Astrocyte (in vitro differentiated cells and primary cell): ENCODE measurements around the gene C1orf116. TPM values are rescaled to one million over a fixed set of nuclear protein-coding genes. Genes with fewer than 3 reads are reported as not detected.

ENCODE experiments used
- DNase-seq: peaks from one replicate; pipeline ENCODE4 v3.0.0-alpha.2; 2010; ENCODE audit warnings: low read depth
- FAIRE-seq: peaks from 2 replicates; lab custom pipeline; 2011; peaks lifted over from hg19 to GRCh38; lab: Jason Lieb, UNC
- H2AFZ ChIP-seq: 2 replicates; pipeline ENCODE4 v1.6.0; 2012; ENCODE audit warnings: low read depth, low read length, inconsistent platforms
- H3K27ac ChIP-seq: 2 replicates; pipeline ENCODE4 v1.5.1; 2011; ENCODE audit warnings: low read depth, low read length, inconsistent platforms
- H3K27me3 ChIP-seq: 2 replicates; pipeline ENCODE4 v1.6.0; 2011; ENCODE audit warnings: low read length, inconsistent platforms; ENCODE audit not compliant: insufficient read depth
- H3K36me3 ChIP-seq: 2 replicates; pipeline ENCODE4 v1.5.1; 2011; ENCODE audit warnings: low read length, inconsistent platforms; ENCODE audit not compliant: insufficient read depth
- H3K4me1 ChIP-seq: 2 replicates; pipeline ENCODE4 v1.5.1; 2011; ENCODE audit warnings: low read length, inconsistent platforms; ENCODE audit not compliant: insufficient read depth
- H3K4me2 ChIP-seq: 2 replicates; pipeline ENCODE4 v1.6.0; 2012; ENCODE audit warnings: low read length, inconsistent platforms
- H3K4me3 ChIP-seq: 2 replicates; pipeline ENCODE4 v1.5.1; 2011; ENCODE audit warnings: low read depth, mild to moderate bottlenecking, low read length, inconsistent platforms; ENCODE audit not compliant: insufficient read depth
- H3K79me2 ChIP-seq: 2 replicates; pipeline ENCODE4 v1.6.0; 2012; ENCODE audit warnings: mild to moderate bottlenecking, low read length, inconsistent platforms; ENCODE audit not compliant: insufficient read depth
- H3K9ac ChIP-seq: 2 replicates; pipeline ENCODE4 v1.6.0; 2012; ENCODE audit warnings: mild to moderate bottlenecking, low read length, inconsistent platforms
- H3K9me3 ChIP-seq: 2 replicates; pipeline ENCODE4 v1.5.1; 2012; ENCODE audit warnings: low read depth, mild to moderate bottlenecking, low read length, inconsistent platforms; ENCODE audit not compliant: insufficient read depth
- H4K20me1 ChIP-seq: 2 replicates; pipeline ENCODE4 v1.6.0; 2012; ENCODE audit warnings: low read length, inconsistent platforms; ENCODE audit not compliant: insufficient read depth
- H3K27ac Mint-ChIP-seq: one replicate; pipeline ENCODE4 v1.8.0; 2021; ENCODE audit warnings: mild to moderate bottlenecking, mixed read lengths; ENCODE audit not compliant: unreplicated experiment
- H3K27me3 Mint-ChIP-seq: one replicate; pipeline ENCODE4 v1.8.0; 2021; ENCODE audit warnings: low read depth, mixed read lengths; ENCODE audit not compliant: unreplicated experiment
- H3K36me3 Mint-ChIP-seq: one replicate; pipeline ENCODE4 v1.8.0; 2021; ENCODE audit warnings: low read depth, mixed read lengths; ENCODE audit not compliant: unreplicated experiment
- H3K4me1 Mint-ChIP-seq: one replicate; pipeline ENCODE4 v1.8.0; 2021; ENCODE audit warnings: low read depth, mixed read lengths; ENCODE audit not compliant: unreplicated experiment
- H3K4me3 Mint-ChIP-seq: one replicate; pipeline ENCODE4 v1.8.0; 2021; ENCODE audit warnings: mild to moderate bottlenecking, moderate library complexity, mixed read lengths; ENCODE audit not compliant: unreplicated experiment
- H3K9me3 Mint-ChIP-seq: one replicate; pipeline ENCODE4 v1.8.0; 2021; ENCODE audit warnings: mild to moderate bottlenecking, mixed read lengths; ENCODE audit not compliant: unreplicated experiment
- CTCF ChIP-seq: IDR thresholded peaks from 2 replicates; pipeline ENCODE4 v1.5.1; 2011; ENCODE audit warnings: low read depth, mild to moderate bottlenecking, inconsistent platforms, low read length, moderate library complexity; ENCODE audit not compliant: insufficient read depth
- EZH2 ChIP-seq: IDR thresholded peaks from 2 replicates; pipeline ENCODE4 v1.6.1; 2012; ENCODE audit warnings: mild to moderate bottlenecking, low read length, inconsistent platforms; ENCODE audit not compliant: insufficient read depth
- total RNA-seq: library from RNA; stranded (reverse); gene quantifications from 2 replicates; pipeline ENCODE4 v1.2.1, GENCODE V29; 2021

The C1orf116 gene
- total RNA-seq, 1 donor from 2014 or later: 0.86 TPM

GRCh38 chr1:207030522-207031009, 2.0 kb downstream of the C1orf116 start:
- Mint-ChIP-seq H3K4me1 (peaks cover 22% of the 10 kb centered on the region), H3K9me3 (no peaks in the 10 kb centered on the region), H3K27me3 (no peaks in the 10 kb centered on the region), H3K4me3 (no peak overlapping the region), H3K27ac (no peak overlapping the region), H3K36me3 (no peaks in the 10 kb centered on the region)
- Histone ChIP-seq H4K20me1 (no peaks in the 10 kb centered on the region), H3K4me2 (no peak overlapping the region), H3K27me3 (no peaks in the 10 kb centered on the region), H3K9me3 (no peaks in the 10 kb centered on the region), H3K27ac (no peak overlapping the region), H3K79me2 (no peaks in the 10 kb centered on the region), H3K4me1 (peaks cover 26% of the 10 kb centered on the region), H3K4me3 (no peak overlapping the region), H3K36me3 (no peaks in the 10 kb centered on the region), H2AFZ (no peak overlapping the region), H3K9ac (no peak overlapping the region)
- TF ChIP-seq EZH2 (no peak), CTCF (no peak)
- FAIRE-seq (no peak), DNase-seq (no peak)

- H3K9ac ChIP-seq: no peak overlapping the region
- Mint-ChIP-seq H3K27ac (no peak overlapping the region), H3K9me3 (no peaks in the 10 kb centered on the region), H3K36me3 (no peaks in the 10 kb centered on the region), H3K4me3 (no peak overlapping the region), H3K27me3 (no peaks in the 10 kb centered on the region), H3K4me1 (peaks cover 28% of the 10 kb centered on the region)
- H2AFZ ChIP-seq: no peak overlapping the region
- H3K4me1 ChIP-seq: peaks cover 28% of the 10 kb centered on the region
- H3K4me2 ChIP-seq: no peak overlapping the region
- no peaks in the 10 kb centered on the region for H3K36me3 ChIP-seq
- DNase-seq (no peak), FAIRE-seq (no peak)
- no peaks in the 10 kb centered on the region for H4K20me1 ChIP-seq
- TF ChIP-seq CTCF: no peak
- no peak for TF ChIP-seq EZH2
- no peak overlapping the region for H3K27ac ChIP-seq
- H3K27me3 ChIP-seq: no peaks in the 10 kb centered on the region
- H3K4me3 ChIP-seq: no peak overlapping the region
- no peaks in the 10 kb centered on the region for H3K9me3 ChIP-seq
- no peaks in the 10 kb centered on the region for H3K79me2 ChIP-seq
Measured at GRCh38 chr1:207029701-207030521, 2.6 kb downstream of the C1orf116 start.
